ENCODE results near the gene CROCC2.

DNA sequence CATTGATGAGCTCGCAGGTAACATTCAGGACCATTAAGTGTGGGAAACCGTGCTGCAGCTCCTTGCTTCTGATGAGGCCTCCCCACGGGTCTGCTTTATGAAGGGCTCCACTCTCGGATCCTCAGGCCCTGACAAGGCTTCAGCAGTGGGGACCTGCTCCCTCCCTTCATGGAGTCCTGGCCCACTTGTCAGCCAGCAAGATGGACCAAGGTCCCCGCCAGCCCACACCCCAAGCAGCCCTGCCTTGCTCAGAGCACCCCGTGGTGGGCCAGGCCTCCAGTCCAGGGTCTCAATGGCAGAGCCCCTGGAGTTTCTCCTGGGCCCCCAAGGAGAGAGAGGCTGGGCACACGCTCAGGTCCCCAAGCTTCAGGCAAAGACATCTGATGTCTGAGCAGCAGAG, 41.5 kb downstream of the CROCC2 start:
- TF ChIP-seq, protein P1, sequence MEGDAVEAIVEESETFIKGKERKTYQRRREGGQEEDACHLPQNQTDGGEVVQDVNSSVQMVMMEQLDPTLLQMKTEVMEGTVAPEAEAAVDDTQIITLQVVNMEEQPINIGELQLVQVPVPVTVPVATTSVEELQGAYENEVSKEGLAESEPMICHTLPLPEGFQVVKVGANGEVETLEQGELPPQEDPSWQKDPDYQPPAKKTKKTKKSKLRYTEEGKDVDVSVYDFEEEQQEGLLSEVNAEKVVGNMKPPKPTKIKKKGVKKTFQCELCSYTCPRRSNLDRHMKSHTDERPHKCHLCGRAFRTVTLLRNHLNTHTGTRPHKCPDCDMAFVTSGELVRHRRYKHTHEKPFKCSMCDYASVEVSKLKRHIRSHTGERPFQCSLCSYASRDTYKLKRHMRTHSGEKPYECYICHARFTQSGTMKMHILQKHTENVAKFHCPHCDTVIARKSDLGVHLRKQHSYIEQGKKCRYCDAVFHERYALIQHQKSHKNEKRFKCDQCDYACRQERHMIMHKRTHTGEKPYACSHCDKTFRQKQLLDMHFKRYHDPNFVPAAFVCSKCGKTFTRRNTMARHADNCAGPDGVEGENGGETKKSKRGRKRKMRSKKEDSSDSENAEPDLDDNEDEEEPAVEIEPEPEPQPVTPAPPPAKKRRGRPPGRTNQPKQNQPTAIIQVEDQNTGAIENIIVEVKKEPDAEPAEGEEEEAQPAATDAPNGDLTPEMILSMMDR (IDR thresholded peaks at IDR 0.05; ENCODE audit: insufficient read depth, low read length, poor library complexity, severe bottlenecking), result no peak
- TF ChIP-seq EZH2phosphoT487 (conservative IDR thresholded peaks at IDR 0.05; ENCODE audit: low read length), result no peak
